GM18907 (cell line): ENCODE measurements around the gene POPDC2.
A peak's percentile ranks its signal among the peaks of the same experiment; 100 is the strongest.

Source experiments
- ATAC-seq: cut with Tn5 transposase; IDR thresholded peaks from one replicate; pipeline ENCODE4 v1.9.1; 2021; ENCODE audit warnings: mild to moderate bottlenecking, moderate library complexity; ENCODE audit not compliant: unreplicated experiment

POPDC2 gene

DNA sequence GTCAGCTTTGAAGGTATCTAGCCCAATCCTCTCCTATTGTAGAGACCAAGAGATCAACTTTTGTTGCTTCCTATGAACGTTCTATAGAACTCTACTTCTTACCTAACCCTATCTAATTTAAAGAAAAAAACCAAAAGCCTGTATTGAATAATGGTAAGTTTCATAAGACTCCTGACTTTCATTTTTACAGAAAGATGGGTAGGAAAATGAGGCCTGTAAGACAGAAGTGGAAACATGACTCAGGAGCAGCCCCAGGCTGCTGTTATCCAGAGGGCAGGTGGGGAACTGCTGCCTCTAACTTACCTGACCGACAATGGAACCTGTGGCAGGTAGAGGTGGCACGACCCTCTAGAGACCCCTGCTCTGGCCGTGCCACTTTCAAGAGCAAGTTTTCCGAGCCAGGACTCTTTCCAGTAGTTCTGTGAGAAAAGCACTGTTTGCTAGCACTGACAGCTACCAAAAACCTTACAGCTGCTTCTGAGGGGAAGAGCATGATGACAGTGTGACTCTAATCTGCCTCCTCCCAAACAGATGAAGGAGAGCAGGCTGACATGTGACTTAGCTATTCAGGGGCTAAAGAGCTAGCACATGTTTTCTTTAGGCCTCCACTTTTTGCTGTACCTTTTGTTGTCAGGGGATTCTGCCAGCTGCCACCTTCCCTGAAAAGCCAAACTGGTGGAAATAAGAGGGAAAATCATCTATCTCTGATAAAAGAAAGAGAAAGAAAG is 17.5 kb downstream of the POPDC2 start:
- no peak for ATAC-seq

DNA sequence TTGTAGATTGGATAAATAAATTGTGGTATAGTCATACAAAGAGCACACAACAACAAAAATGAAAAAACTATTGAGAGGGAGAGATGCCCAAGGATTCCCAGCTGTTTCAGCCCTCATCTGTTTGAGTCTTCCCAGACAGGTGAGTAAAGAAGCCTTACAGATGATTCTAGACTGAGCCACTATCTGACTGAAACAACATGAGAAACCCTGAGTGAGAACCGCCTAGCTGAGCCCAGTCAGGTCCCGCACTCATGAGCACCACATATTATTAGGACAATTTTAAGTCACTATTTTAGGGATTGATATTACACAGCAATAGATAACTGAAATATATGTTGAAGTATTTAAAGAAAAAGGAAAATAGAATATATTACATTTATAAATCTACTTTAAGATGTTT is 19.0 kb downstream of the POPDC2 start:
- no peak for ATAC-seq

DNA sequence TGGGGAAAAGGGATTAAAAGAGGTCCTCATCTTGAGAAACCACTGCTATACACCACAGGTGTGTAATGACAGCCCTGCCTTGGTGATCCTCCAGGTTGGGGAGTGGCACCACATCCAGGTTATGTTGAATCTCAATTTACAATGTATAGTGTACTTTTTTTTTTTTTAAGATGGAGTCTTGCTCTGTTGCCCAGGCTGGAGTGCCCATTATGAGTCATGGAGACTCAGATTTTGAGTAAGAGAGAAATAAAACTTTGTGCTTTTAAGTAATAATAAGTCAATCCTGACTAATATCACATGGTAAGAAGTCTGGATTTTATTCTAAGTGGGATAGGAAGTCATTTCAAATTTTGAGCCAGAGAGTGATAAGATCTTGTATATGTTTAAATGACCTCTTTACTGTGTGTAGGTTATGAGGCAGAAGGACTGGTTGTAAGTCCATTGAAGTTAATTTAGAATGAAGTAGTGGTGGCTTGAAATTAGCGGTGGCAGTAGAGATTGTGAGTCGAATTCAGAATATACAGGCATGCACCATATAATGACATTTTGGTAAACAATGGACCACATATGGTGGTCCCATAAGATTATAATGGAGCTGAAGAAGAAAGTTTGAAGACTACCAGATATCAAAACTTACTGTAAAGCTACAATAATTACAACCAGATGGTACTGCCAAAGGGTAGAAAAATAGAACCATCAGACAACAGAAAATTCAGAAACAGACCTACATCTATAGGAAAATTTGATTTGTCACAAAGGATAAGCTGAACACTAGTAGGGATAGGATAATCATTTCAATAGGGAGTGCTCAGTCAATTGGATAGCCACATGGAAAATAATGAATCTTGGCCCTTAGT is 20.7 kb downstream of the POPDC2 start:
- no peak for ATAC-seq

DNA sequence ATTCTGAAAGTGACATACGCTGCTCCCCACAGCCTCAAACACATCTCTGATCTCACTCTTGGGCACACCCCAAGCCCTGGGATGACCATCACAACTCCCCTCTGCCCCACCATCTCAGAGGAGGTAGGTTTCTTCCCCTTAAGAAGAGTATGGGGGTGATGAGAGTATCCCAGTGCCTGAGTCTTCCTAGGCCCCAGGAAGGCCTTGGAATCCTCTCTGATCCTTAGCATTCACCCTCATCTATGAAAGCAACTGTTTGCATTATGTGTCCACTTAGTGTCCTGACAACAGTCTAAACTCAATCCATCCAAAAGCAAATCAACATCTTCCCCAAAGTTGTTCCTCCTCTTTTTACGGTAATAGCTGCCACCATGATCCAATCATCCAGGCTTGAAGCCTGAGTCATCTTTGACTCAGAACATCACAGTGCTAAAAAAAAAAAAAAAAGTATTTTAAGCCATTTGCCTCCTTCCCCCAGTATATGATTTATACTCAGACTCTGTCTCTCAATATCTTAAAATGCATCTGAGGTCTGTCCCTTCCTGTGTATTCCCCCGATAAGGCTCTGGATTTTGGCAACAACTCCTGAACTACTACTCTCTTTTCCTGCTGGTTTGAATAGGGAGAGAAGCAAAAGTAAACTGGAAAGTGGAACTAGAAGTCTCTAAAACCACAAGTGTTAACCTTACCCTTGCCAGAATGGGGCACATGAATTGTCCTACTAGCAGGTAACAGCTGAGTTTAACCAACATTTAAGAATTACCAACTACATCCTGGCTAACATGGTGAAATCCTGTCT is 22.5 kb downstream of the POPDC2 start:
- peak; percentile 44 for ATAC-seq

DNA sequence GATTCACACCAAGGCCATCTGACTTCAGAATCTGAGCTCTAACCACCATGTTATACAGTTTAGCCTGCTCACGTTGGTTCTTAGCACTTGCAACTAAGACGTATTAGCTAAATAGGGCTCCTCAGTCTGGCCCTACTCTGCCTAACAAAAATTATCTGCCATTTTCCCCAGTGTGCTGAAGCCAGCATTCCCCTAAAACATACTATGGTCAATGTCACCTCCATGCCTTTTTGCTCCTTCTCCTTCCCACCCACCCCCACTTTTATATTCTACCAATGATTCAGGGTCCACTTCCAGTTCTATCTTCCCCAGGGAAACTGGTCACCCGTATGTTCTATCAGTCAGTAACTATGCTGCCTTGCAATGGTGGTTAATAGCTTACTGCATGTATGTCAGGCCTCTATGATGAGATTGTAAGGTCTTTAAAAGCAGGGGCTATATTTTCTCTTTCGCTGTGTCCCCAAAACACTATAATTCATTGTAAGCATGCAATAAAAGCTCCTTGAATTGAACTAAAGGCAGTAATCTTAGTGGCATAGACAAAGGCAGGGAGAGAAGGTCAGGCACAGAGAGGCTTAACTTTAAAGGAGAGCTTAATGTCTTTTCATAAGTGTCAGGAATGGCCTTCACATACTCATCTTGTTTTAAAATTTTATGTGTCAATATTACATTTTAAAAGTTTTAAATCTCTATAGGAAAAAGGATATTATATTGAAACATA is 23.3 kb downstream of the POPDC2 start:
- ATAC-seq, result no peak

DNA sequence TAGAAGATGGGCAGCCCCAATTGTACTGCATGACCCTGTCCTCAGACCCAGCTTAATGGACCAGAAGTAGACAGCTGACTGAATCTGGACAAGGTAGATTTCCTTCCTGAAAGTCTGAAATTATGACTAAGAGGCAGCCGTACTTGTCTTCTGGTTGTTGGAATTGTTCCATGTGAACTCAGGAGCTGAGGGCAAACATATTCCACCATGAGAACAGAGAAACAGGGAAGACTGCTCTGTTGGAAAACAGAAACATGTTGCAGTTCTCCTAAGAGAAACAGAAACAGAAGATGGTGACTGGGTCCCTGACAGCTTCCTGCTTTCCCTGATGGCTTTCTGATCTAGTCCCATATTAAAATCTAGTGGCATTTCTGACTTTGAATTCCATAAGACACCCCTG is 24.1 kb downstream of the POPDC2 start:
- no peak for ATAC-seq

DNA sequence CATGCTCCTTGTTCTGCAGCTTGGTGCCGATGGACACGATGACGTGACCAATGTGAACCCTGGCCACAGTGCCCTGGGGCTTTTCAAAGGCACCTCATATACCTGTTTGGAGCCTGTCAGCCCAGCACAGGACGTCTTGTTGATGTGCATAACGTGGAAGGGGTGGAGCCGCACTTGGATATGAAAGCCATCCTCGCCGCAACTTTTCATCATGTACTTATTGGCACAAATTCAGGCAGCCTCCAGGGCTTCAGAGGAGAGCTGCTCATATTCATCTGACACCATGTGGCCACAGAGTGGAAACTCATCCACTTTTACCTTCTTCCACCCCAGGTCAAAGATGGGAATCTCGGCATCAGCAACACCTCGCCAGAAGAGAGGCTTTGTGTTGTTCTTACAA is 24.7 kb downstream of the POPDC2 start:
- ATAC-seq, result no peak

DNA sequence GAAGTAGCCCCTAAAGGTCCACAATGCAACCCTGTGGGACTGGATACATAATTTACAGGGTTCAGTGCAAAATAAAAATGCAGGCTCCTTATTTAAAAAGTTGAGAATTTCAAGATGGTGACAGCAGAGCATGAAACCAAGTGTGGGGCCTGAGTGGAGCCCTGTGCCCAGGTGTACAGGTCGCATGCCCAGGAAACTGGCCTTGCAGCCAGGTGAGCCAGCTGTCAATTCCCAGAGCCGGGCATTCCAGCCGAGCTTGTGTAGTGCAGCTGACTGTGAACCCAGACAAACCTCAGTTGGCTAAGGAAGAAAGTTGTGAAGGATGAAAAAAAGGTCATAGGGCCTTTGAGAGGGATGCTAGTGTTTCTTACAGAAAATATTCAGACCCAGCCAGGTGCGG is 27.6 kb downstream of the POPDC2 start:
- no peak for ATAC-seq

DNA sequence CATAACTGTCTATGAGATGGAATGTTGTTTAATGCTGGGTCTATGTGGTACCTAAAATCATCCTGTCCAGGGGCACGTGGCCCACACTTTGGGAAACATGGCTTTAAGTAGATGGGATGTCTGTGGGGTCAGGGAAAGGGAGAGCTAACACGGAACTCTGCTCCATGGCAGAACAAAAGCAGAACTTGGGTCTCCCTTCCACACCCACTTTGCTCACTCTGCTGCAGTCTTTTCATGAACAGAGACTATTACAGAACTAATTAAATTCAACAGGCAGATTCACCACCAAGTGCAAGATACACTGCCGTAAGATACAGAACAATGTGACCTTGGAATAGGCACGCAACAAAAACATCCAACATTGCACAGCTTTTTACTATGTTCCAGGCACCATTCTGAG is 28.2 kb downstream of the POPDC2 start:
- no peak for ATAC-seq

DNA sequence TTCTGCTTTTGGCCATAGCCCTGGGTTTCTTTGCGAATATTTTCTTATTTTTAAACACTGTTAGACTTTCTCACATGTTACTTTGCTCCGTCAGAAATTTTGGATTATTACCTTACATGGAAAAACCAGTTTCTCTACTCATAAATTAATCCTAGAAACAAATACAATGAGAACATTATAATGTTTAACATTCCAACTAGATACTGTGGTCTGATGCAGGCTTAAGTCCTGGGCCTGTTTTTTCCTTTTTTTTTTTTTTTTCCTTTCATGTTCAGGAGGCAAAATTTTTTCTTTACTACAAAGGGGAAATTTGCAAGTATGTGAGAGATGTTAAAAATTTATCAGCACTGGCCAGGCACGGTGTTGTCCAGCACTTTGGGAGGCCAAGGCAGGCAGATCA is 28.9 kb downstream of the POPDC2 start:
- no peak for ATAC-seq

DNA sequence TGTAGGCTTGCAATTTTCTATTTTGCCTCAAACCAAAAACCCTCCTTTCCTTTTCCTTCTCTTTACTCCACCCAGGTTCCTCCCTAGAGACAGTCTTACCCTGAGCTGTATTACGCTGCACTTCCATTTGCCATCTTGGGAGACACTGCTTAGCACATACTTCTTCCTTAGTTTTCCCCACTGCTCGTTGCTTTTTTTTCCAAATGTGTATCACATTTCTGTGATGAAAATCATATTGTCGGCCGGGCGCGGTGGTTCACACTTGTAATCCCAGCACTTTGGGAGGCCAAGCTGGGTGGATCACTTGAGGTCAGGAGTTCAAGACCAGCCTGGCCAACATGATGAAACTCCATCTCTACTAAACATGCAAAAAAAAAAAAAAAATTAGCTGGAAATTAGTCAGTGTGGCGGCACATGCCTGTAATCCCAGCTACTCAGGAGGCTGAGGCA is 29.5 kb downstream of the POPDC2 start:
- no peak for ATAC-seq

DNA sequence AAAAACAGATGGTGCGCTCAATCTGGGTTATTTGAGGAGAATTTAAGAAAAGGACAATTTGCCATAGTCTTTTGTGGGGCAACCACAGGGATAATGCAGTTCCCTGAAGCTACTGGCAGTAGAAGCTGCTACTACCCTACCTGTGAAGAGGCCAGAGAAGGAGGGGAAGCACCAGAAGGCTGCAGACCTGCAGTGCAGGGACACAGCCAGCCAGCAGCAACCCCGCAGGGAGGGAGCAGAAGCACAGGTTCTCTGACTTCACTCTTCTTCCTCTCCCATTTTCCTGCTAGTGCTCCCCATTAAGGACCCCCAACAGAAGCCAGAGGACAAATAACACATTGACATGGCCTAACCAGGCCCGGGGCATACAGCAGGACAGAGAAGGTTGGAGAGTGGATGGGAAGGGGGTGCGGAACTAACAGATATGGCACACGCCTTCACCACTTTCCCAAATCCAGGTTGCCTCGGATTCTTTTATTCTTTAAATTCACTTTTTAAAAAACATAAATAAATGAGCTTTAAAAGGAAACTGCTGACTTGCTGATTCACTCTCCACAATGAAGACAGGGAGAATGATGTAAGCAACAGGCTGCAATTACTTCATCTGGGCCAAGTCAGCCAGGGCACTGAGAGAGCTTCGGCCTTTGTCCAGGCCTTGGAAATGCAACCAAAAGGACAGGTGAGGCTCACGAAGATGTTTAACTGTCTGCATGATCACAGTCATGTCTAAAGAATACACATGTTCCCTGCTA is 30.1 kb downstream of the POPDC2 start:
- no peak for ATAC-seq

DNA sequence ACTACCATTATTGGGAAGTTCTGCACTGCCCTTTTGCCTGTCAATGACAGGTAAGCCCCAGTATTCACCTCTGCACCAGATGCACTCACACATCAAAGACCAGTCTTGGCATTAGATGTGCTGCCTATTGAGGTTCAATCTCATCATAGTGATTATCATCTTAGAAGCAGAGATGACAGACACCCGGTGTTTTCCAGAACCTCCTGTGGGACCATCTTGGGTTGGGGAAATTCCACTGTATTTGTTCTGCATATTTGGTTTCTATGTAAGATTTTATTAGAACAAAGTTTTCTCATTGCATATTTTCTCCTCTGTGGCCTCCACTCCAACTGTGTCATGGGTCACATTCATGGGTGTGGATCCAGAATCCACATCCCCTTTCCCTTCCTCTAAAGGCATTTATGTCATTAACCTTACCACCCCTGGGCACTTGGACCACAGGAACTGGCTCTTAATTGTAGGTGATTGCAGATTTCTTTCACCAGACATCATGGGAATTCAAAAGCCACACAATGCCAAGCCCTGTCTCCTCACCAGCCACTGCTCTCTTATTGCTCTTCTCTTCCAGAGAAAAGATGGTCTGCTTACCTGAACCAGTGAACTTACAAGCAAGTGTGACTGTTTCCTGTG is 31.5 kb downstream of the POPDC2 start:
- peak; percentile 51 for ATAC-seq

DNA sequence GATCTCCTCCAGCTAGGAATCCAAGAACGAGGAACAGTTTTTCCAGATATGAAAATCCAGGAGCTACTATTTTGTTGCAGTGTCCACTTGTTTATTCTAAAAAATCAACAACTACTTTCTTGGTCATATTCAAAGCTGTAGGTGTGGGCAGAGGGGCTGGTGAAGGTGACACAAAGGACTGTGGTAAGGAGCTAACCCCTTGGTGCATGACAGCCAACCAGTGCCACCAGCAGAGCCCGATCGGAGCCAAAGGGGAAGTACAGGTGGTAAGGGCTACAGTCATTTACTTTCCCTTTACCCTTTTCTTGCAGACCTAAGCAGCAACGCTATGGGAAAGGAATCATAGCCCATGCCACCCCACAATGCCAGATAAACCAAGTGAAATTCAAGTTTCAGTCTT is 32.0 kb downstream of the POPDC2 start:
- ATAC-seq, result peak; percentile 81

DNA sequence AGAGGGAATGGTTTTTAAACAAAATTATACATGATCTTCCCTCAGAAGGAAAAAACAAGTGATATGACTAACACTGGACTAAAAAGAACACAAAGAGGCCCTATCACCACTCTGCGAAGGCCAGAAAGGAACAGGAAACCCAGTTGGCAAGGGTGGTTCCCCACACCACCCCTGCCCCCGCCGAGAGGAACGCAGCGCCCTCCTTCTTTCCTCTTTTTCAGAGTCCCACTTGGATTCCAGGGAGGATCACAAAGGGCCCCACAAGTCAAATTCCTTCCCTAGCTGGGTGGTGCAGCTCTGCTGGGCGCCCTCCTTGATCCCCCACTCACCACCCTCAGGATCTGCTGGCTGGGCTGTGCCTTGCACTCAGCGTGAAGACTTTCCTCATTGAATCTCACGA is 32.9 kb downstream of the POPDC2 start:
- ATAC-seq, result no peak

DNA sequence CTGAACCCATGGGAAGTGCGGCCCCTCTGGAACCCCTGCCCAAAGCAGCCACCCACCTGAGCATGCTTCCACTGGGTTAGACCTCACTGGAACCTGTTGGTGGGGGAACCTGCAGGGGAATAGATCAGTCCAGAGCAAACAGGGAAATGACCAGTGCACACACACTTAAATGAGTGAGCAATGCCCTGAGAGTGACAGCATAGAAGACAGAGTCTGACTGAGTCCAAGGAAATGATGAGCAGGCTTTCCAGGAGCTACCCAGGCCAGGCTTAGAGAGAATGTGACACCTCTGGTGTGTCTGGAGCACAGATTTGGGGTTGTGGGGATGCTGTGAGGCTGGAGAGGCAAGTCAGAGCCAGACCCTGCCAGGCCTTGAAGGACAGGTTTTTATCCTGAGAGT is 34.2 kb downstream of the POPDC2 start:
- ATAC-seq, result no peak

DNA sequence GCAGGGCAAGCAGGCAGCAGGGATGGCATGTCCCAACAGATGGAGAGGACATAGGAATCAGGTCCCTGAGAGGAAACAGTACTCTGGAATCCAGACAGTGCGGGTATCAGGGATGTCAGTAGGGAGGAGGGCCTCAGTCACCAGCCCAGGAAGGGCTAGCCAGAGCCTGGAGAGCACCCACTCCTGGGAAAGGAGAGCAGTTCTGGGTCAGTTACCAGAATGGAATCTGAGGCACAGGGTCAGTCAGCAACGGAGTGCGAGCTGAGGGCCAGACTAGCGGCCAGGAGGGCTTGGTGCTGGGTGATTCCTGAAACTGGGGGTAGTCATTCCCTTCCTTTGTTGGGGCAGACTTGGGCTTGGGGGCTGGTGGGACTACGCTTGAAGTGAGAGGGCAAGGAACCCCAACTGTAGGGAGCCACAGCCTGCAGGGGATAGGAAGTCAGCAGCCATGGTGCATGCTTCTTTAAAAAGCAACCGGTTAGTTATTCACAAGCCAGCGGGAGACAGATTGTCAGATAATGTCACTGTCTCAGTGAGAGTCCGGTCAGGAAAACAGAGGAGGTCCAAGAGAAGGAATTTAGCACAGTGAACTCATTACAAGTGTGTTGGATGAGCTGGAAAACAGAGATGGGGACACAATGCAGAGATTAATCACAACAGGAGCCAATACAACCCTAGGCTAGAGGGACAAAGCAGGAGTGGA is 34.8 kb downstream of the POPDC2 start:
- no peak for ATAC-seq

DNA sequence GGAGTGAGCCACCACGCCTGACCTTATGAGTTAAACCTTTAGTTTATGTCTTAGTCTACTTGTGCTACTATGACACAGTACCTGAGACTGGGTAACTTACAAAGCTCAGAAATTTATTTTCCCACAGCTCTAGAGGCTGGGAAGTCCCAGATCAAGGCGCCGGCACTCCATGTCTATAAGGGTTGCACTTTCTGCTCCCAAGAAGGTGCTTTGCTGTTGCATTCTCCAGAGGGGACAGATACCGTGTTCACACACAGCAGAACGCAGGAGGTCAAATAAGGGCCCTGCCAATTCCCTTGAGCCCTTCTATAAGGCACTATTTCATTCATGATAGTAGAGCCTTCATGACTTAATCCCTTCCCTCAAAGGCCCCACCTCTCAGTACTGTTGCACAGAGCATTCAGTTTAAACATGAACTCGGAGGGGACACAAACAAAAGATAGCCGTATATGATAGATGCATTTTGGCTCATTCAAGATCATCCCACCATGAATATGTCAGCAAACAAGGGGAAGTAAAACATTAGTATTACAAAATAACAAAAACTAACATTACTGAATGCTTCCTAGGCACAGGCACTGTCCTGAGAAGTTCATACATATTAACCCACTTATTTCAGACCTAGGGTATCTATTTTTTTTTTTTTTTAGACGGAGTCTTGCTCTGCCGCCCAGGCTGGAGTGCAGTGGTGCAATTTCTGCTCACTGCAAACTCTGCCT is 36.2 kb downstream of the POPDC2 start:
- ATAC-seq, result no peak
